ENCODE results near the gene ENPP3.

ENPP3 gene

DNA sequence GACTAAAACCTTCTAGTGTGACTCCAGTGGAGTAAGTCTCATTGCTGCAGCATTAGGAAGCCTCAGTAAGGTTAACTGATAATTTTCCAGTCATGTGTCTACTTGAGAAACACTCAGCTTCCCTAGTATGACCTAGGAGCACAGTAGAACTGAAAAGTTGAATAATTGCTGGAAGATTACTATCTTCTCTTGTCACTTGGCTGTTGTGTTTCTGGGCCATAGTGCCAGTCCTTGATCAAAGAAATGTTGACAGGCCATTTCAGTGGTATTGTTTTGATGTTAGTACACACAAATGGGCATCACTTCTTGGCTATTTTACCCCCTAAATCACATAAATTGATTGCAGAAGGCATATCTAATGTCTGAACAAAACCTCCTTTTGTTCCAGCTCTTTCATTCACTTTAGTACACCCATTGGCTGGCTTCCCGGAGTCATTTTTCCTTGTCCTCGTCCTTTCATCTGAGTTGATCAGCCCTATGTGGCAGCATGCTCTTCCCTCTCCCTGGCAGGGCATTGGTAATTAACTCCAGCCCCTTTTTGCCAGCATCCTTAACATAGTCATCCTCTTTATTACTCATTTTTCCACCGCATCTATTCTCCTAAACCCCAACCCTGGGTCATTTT, 6.0 kb downstream of the ENPP3 start:
- DNase-seq (ENCODE audit: low spot score) = peak; percentile 26

DNA sequence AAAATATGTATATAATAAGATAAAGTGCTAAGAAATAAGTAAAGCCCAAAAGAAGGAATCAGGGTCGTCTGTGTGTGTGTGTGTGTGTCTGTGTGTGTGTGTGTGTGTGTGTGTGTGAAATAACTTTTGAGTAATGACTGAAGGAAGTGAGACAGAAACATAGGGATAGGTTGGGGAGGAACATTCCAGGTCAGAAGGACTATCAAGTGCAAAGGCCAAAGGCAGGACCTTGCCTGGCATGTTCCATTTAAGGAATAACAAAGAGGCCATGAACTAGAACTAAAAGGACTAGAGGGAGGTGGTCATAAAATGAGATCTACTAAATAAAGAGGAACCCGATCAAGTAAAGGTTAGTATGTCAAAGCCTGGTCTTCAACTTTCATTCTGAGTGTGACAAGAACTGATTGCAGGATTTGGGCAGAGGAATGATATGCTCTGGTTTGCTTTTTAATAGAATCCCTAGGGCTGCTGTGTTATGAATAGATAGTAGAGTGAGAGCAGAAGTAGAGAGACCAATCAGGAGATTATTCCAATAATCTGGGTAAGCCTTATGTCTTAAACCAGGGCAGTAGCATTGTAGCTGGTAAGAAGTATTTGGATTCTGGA, 6.9 kb downstream of the ENPP3 start:
- DNase-seq (ENCODE audit: low spot score) = no peak

DNA sequence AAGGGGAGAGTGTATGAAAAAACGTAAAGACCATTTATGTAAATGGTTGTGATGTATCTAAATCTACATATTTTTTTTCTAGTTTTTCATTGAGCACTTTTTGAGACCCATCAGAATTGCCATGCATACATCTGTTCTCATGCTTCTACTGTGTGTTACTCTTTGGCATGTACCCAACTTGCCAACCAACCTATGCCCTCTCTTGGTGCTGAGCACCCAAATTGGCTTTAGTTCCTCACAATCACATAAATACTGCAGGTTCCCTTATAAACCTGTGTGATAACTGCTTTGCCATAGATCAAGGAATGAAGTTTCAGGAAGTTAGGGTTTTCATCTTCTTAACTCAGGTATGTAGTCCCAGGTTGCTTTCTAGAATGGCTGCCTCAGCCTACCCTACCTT, 7.8 kb downstream of the ENPP3 start:
- DNase-seq (ENCODE audit: low spot score) = no peak

DNA sequence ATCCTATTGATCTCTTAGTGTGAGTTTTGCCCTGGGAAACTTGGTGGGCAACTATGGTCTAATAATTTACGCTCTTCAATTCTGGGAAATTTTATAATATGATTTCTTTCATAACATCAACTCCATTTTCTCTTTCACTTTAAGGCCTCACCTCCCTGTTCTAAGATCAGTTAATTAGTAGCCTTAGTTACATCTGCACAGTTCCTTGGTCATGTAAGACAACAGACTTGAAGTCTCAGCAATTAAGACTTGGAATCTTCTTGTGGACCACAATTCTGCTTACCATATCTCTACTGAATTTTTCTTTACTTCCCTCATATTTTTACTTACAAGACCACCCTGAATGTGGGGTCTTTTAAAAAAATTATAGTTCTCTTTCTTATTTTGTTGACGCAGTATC, 8.7 kb downstream of the ENPP3 start:
- DNase-seq (ENCODE audit: low spot score) = no peak

DNA sequence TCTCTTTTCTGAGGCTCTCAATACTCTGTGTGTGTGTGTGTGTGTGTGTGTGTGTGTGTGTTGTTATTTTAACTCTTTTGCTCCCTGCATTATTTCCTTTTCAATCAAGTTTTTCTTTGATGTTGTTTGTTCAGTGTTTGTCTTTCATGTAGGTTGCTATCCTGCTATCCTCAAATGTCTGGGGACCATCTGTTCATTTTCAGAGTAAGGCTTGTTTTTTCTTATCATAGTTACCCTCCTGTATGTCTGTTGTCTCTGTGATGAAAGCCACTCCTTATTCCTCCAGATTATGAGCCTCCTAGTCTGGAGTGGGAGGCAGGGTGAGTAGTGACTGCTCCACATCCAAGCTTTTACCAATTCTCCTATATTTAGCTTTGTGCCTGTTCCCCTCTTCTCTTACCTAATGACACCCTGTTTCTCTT, 9.2 kb downstream of the ENPP3 start:
- DNase-seq (ENCODE audit: low spot score) = no peak

DNA sequence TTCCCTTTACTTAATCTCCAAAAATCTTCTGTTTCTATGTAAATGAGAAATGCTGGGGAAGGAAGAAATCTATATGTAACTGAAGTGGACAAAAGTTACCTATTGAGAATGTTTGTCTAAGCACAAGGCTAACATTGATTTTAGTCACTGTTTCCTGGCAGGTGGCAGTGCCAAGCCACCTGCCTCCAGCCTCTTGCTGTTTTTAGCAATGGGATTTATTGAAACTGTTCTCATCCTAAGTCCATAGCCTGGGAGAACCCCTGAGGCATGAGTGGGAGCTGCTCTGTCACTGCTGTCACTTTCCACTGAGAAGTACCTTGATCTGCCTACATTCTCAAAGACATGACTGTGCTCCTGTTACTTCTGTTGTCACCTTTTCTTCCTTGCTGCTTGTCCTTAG, 14.7 kb downstream of the ENPP3 start:
- DNase-seq (ENCODE audit: low spot score) = no peak

DNA sequence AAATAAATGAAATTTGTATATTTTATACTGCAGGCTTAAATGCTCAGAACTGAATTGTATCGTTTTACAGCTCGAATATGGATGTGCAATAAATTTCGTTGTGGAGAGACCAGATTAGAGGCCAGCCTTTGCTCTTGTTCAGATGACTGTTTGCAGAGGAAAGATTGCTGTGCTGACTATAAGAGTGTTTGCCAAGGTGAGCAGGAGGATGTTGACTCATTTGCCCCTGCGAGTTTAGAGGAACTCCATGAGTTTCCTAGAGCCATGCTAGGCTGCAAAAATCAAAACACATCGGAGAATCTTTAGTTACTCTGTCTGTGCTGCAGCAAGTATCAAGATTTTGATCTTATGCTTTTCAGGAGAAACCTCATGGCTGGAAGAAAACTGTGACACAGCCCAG, 15.4 kb downstream of the ENPP3 start:
- no peak for DNase-seq (ENCODE audit: low spot score)

DNA sequence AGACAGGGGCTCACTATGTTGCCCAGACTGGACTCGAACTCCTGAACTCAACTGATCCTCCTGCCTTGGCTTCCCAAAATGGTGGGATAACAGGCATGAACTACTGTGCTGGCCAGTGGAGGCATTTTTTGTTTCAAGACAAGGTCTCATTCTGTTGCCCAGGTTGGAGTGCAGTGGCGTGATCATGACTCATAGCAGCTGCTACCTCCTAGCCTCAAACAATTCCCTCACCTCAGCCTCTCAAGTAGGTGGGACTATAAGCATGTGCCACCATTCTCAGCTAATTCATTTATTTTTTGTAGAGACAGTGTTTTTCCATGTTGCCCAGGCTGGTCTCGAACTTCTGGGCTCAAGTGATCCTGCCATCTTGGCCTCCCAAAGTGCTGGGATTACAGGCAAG, 17.2 kb downstream of the ENPP3 start:
- DNase-seq (ENCODE audit: low spot score) = no peak

DNA sequence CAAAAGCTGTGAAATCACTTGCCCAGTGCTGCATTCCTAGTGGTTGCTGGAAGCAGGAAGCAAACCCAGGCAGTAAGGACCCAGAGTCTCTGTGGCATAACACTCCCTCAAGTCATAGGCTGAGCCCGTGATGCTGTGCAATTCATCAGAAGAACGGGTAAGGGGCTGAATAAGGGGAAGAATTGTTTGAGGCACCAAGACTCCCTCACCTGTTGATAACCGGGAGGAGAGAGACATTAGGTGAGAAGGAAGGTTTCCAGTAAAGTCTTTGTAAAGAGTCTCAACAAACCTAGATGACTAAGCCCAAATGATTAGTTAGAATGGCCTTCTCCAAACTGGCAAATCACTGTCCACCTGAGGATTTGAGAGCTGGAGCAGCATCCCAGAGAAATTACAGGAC, 18.3 kb downstream of the ENPP3 start:
- DNase-seq (ENCODE audit: low spot score) = no peak

DNA sequence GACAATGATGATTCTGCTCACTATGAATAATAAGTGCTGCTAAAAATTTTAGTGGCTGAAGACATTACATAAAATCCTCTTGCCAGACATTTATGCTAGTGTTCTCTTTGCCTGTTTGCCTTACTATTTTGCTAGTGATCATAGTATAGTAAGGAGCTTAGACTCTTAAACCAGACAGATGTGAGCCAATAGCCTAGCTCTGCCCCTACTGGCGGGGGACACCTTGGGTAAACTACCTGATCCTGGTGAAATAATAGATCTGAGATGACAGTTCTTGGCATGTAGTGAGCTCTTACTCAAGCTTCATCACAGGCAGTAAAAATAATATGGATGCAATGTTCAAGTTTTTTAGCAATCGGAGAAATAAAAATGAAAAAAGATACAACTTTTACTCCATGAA, 18.8 kb downstream of the ENPP3 start:
- no peak for DNase-seq (ENCODE audit: low spot score)

DNA sequence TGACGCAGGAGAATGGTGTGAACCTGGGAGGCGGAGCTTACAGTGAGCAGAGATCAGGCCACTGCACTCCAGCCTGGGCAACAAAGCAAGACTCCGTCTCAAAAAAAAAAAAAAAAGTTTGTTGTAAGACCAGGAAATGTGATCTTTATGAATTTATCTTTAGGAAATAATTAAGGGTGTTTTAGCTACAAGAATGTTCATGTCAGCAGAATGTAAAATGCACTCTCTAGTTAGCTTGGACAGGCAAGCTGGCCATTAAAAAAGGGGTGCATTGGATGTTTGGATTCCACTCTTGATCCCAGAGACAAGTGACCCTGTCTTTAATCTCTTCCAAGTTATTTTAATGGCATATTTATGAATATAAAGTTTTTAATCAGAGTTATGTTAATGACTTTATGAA, 19.6 kb downstream of the ENPP3 start:
- no peak for DNase-seq (ENCODE audit: low spot score)

DNA sequence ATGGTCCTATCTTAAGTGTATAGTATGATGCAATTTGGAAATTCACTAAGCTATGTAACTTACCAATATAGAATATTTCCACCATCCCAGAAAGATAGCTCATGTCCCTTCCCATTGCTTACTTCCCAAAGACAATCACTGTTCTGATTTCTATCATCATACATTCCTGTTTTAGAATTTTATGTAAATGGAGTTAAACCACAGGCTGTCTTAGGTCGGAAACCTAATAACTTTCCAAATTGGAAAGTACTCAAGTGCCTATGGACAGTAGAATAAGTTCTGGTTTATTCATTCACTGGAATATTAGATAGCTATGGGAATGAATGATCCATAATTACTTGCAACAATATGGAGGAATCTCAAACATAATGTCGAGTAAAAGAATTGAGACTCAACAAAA, 20.1 kb downstream of the ENPP3 start:
- DNase-seq (ENCODE audit: low spot score) = no peak

DNA sequence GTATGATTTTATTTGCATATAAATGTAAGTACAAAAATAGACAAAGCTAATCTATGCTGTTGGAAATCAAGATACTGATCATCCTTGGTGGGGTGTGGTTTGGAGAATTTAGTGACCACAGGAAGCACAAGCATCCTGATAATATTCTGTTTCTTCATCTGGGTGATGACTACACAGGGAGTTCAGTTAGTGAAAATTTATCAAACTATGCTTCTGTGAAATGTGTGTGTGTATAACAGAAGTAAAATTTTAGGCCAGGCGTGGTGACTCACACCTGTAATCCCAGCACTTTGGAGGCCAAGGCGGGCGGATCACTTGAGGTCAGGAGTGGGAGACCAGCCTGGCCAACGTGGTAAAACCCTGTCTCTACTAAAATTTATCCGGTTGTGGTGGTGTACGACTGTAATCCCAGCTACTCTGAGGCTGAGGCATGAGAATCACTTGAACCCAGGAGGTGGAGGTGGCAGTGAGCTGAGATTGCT, 20.6 kb downstream of the ENPP3 start:
- DNase-seq (ENCODE audit: low spot score) = no peak

DNA sequence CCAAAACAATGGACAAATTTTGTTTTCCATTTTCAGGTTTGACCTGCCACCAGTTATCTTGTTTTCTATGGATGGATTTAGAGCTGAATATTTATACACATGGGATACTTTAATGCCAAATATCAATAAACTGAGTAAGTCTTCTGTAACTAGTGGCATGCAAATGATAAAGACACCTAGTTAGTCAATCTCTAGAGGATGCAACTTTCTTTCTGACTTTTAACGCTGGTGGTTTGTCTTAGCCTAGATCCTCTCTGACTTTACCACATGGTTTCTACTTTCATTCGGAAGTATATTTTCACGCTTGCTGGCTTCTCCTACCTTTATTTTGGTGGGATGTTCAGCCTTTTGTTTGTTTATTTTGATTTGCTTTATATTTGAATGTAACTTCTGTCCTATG, 21.2 kb downstream of the ENPP3 start:
- no peak for DNase-seq (ENCODE audit: low spot score)

DNA sequence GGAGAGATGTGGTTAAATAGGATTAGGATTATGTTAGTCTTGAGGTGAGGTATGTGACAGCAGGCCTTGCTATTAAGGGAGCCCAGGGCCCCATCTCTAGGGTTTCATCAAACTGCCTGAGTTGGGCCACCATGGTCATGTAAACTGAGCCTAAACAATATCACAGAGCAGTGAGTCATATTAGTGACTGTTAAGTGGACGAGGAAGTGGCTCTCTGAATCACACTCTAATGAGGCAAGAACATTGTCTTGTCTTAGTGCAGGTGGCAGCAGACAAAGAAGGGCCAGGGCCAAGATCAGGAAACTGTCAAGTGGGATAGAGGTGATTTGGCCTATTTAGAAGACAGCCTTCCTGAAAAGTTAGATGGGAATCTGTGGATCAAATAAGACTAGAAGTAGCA, 23.1 kb downstream of the ENPP3 start:
- DNase-seq (ENCODE audit: low spot score) = no peak

DNA sequence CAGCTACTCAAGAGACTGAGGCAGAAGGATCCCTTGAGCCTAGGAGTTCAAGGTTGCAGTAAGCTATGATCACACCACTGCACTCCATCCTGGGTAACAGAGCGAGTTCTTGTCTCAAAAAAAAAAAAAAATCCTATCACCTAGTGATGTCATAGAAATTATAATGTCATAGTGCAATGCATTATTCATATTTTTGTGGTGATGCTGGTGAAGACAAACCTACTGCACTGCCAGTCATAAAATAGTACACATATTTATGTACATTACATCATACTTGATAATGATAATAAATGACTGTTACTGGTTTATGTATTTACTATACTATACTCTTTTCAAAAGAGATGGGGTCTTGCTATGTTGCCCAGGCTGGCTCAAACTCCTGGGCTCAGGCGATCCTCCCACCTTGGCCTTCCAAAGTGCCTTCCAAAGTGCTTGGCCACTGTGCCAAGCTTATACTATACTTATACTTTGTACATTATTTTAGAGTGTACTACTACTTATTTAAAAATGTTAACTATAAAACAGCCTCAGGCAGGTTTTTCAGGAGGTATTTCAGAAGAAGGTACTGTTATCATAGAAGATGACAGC, 26.6 kb downstream of the ENPP3 start:
- no peak for DNase-seq (ENCODE audit: low spot score)

DNA sequence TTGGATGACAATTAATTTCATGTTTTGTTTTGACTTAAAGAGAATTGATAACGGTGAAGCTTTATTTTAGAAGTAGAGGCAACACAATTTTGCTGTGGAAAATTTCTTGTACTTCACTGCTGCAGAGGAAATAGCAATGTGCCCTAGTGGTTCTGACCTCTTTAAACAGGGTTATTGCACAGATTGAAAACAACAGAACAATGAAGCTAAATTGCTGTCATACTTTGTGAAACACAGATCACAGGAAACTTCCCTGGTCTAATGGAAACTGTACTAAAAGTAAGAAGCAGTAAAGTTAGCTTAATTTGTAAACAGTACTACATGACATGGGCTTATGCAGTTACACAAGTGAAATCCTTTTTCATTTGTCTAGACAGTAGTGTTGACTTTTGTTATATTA, 32.8 kb downstream of the ENPP3 start:
- no peak for DNase-seq (ENCODE audit: low spot score)

DNA sequence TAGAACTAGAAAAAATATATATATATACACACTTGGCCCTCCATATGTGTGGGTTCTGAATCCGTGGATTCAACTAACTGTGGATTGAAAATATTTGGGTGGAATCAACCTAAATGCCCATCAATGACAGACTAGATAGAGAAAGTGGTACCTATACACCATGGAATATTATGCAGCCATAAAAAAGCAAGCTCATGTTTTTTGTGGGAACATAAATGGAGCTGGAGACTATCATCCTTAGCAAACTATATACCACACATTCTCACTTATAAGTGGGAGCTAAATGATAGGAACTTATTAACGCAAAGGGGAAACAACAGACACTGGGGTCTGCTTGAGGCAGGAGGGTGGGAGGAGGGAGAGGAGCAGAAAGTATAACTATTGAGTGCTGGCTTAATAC, 36.1 kb downstream of the ENPP3 start:
- DNase-seq (ENCODE audit: low spot score) = no peak

DNA sequence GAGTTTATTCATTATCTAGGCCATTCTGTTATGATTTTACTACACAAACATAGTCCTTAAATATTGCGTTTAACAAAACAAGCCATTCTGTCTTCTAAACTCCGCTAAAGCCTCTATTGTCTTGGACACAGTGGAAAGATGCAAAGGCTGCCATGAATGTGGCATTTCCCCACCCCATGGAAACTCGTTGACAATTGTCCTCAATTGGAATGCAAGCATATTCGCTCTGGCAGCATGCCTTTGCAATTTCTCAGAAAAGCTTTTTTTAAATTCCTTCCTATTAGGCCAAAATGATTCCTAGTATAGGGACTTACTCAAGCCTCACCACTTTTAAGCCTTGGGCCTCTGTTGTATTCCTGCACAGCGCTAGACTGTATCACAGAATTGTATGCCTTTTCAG, 41.3 kb downstream of the ENPP3 start:
- no peak for DNase-seq (ENCODE audit: low spot score)

DNA sequence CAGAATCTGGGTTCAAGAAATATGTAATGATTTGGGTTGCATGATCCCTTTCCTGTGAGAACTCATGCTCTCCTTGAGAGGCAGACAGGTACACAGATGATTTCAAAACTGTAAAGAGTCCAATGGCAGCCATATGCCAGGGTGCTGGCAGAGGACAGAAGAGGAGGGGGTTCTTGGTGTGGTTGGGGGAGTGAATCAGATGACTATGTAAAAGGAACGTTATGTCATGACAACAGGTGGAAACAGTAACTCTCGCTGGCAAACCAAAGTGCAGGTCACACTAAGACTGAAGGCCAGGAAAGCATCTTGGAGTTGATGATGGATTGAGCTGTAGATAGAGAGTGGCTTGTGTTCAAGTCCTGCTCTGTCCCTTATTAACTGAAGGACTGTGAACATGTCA, 43.8 kb downstream of the ENPP3 start:
- DNase-seq (ENCODE audit: low spot score) = no peak

DNA sequence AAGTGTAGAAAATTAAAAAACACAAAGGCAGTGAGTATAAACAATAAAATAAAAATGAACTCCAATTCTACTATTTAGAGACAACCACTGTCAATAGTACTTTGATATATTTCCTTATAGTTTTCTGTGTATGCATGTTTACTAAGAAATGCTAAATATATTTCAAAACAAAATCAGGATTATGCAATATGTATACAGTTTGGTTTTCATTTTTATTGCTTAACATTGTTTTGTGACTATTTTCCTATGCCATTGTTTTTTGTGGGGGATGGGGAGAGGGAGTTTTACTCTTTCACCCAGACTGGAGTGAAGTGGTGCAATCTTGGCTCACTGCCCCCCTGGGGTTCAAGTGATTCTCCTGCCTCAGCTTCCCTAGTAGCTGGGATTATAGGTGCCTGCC, 44.5 kb downstream of the ENPP3 start:
- no peak for DNase-seq (ENCODE audit: low spot score)

DNA sequence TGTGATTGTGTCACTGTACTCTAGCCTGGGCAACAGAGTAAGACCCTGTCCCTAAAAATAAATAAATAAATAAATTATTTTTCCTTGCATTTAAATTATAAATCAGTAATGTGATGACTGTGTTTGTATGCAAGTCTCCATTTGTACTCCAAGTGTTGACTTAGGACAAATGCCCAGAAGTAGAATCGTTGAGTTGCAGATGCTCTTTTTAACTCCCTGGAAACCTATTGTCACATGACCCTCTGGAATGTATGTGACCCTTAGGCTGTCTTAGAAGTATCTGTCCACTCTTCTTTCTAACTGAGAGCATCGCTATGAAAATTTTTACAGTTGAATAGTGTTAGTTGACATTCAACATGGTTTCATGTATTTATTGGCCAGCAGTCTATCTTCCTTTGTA, 45.3 kb downstream of the ENPP3 start:
- no peak for DNase-seq (ENCODE audit: low spot score)

DNA sequence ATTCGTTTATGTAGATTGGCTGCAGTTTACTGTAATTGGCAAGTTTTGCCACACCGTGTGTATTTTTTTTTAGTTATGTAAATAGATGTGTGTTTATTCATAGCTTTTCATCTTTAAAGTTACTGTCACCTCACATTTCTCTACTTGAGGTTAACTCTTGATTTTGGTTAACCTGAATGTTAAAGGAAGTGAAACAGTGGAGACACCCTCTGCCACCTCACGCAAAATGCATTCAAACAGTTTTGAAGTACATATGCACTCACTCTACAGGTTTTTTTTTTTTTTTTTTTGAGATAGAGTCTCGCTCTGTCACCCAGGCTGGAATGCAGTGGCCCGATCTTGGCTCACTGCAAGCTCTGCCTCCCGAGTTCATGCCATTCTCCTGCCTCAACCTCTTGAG, 46.4 kb downstream of the ENPP3 start:
- no peak for DNase-seq (ENCODE audit: low spot score)

DNA sequence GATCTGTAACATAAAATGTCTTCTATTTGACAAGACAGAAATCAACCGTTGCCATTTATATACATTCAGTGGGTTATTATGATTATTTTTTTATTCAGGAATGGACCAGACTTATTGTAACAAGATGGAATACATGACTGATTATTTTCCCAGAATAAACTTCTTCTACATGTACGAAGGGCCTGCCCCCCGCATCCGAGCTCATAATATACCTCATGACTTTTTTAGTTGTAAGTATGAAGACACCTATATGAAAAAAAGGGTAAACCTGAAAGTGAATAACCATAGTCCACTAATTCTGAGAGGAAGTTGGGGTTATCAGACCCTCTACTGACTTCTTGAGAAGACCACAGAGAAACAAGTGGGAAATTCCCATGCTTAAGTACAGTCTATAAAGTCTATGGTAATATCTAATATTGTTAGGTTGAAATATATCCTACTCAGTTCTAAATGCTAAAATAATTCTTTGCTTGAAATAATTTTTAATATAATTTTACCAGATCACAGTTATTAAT, 48.2 kb downstream of the ENPP3 start:
- no peak for DNase-seq (ENCODE audit: low spot score)

Measured in putamen (tissue), 1 donor.